Hepatocyte (in vitro differentiated cells): ENCODE results near the gene GPD1. TPM values are rescaled to one million over a fixed set of nuclear protein-coding genes. Genes with fewer than 3 reads are reported as not detected.
"Not testable (repeated sequence)": the region's sequence is repeated elsewhere in the genome, so short reads cannot be mapped to it uniquely, and the experiment has no call there.

Experiments used
- DNase-seq: peaks from one replicate; pipeline ENCODE4 v3.0.0-alpha.2; 2016; ENCODE audit warnings: low spot score
- H2AFZ ChIP-seq: fragments of 200-600 bp; sonication (generic); 2 replicates; pipeline ENCODE4 v1.6.0; 2016; ENCODE audit warnings: antibody characterized with exemption, mild to moderate bottlenecking
- H3K27ac ChIP-seq: fragments of 200-600 bp; sonication (generic); 2 replicates; pipeline ENCODE4 v1.5.1; 2016; ENCODE audit warnings: mild to moderate bottlenecking
- H3K27me3 ChIP-seq: fragments of 200-600 bp; sonication (generic); 2 replicates; pipeline ENCODE4 v1.6.1; 2016
- H3K36me3 ChIP-seq: fragments of 200-600 bp; sonication (generic); replicated peaks from 2 replicates; pipeline ENCODE4 v1.5.1; 2016; ENCODE audit warnings: low read depth; ENCODE audit not compliant: insufficient read depth
- H3K4me1 ChIP-seq: fragments of 200-600 bp; sonication (generic); 2 replicates; pipeline ENCODE4 v1.5.1; 2016; ENCODE audit warnings: mild to moderate bottlenecking, moderate library complexity; ENCODE audit not compliant: insufficient read depth
- H3K4me2 ChIP-seq: fragments of 200-600 bp; sonication (generic); 2 replicates; pipeline ENCODE4 v1.6.0; 2016
- H3K4me3 ChIP-seq: fragments of 200-600 bp; sonication (generic); 2 replicates; pipeline ENCODE4 v1.5.1; 2016; ENCODE audit warnings: mild to moderate bottlenecking
- H3K79me2 ChIP-seq: fragments of 200-600 bp; sonication (generic); 2 replicates; pipeline ENCODE4 v1.6.0; 2017; ENCODE audit warnings: mild to moderate bottlenecking
- H3K9me2 ChIP-seq: fragments of 200-600 bp; sonication (generic); replicated peaks from 2 replicates; pipeline ENCODE4 v1.6.0; 2017; ENCODE audit warnings: mild to moderate bottlenecking; ENCODE audit not compliant: insufficient read depth
- H3K9me3 ChIP-seq: fragments of 200-600 bp; sonication (generic); 2 replicates; pipeline ENCODE4 v1.5.1; 2016; ENCODE audit warnings: low read depth, mild to moderate bottlenecking
- H4K20me1 ChIP-seq: fragments of 200-600 bp; sonication (generic); 2 replicates; pipeline ENCODE4 v1.6.0; 2016; ENCODE audit warnings: mild to moderate bottlenecking; ENCODE audit not compliant: insufficient read depth, poor library complexity, severe bottlenecking
- EZH2 ChIP-seq: fragments of 200-600 bp; sonication (generic); IDR thresholded peaks from 2 replicates; pipeline ENCODE4 v1.6.1; 2016; ENCODE audit warnings: antibody characterized with exemption, mild to moderate bottlenecking, borderline replicate concordance
- EZH2phosphoT487 ChIP-seq: fragments of 200-600 bp; sonication (generic); IDR thresholded peaks from one replicate; pipeline ENCODE4 v1.6.1; 2018; ENCODE audit warnings: antibody characterized with exemption, mild to moderate bottlenecking, low read depth, moderate library complexity; ENCODE audit not compliant: unreplicated experiment, severe bottlenecking
- WGBS: methylation state at CpG from one replicate; pipeline ENCODE4 v1.1.6; 2016; ENCODE audit warnings: low lambda C conversion rate; ENCODE audit errors: missing lambda C conversion rate; 5-methylcytosine and 5-hydroxymethylcytosine counted together
- polyA plus RNA-seq: library from polyadenylated mRNA; unstranded; fragments of >200 nt; fragmentation: Nextera tagmentation; extraction: Ambion mirVana; gene quantifications from 2 replicates; pipeline ENCODE4 v1.2.1, GENCODE V29; 2016
- total RNA-seq: library from RNA; depleted of rRNA; stranded (reverse); fragments of >200 nt; gene quantifications from 2 replicates; pipeline ENCODE4 v1.2.3, GENCODE V29; 2014
- TF ChIP-seq, protein P1 (sequence below): fragments of 200-600 bp; sonication (generic); IDR thresholded peaks from 2 replicates; pipeline ENCODE4 v1.5.1; 2016; ENCODE audit warnings: antibody characterized with exemption, mild to moderate bottlenecking; ENCODE audit not compliant: poor library complexity

The GPD1 gene
- total and polyA plus RNA-seq, 2 experiments from 2014 or later, result 30.6 to 64.1 TPM

GRCh38 chr12:50082644-50083043, 21.2 kb upstream of the GPD1 start:
- peaks cover 19% of the 10 kb centered on the region for H3K4me1 ChIP-seq
- H3K4me2 ChIP-seq, result peak overlapping the region; percentile 51
- TF ChIP-seq EZH2phosphoT487, result no peak
- TF ChIP-seq, protein P1, sequence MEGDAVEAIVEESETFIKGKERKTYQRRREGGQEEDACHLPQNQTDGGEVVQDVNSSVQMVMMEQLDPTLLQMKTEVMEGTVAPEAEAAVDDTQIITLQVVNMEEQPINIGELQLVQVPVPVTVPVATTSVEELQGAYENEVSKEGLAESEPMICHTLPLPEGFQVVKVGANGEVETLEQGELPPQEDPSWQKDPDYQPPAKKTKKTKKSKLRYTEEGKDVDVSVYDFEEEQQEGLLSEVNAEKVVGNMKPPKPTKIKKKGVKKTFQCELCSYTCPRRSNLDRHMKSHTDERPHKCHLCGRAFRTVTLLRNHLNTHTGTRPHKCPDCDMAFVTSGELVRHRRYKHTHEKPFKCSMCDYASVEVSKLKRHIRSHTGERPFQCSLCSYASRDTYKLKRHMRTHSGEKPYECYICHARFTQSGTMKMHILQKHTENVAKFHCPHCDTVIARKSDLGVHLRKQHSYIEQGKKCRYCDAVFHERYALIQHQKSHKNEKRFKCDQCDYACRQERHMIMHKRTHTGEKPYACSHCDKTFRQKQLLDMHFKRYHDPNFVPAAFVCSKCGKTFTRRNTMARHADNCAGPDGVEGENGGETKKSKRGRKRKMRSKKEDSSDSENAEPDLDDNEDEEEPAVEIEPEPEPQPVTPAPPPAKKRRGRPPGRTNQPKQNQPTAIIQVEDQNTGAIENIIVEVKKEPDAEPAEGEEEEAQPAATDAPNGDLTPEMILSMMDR, result no peak
- TF ChIP-seq EZH2, result no peak
- H3K9me2 ChIP-seq, result no peaks in the 10 kb centered on the region
- H3K27me3 ChIP-seq, result no peaks in the 10 kb centered on the region
- H2AFZ ChIP-seq, result no peak overlapping the region
- H3K27ac ChIP-seq, result peak overlapping the region; percentile 96
- DNase-seq, result peak; percentile 84
- WGBS, result 60% methylated on average over 7 of the region's 7 CpGs
- no peaks in the 10 kb centered on the region for H3K9me3 ChIP-seq
- H3K36me3 ChIP-seq, result no peaks in the 10 kb centered on the region
- peaks cover 15% of the 10 kb centered on the region for H3K79me2 ChIP-seq
- H3K4me3 ChIP-seq, result no peak overlapping the region
- H4K20me1 ChIP-seq, result peaks cover 4% of the 10 kb centered on the region

DNA sequence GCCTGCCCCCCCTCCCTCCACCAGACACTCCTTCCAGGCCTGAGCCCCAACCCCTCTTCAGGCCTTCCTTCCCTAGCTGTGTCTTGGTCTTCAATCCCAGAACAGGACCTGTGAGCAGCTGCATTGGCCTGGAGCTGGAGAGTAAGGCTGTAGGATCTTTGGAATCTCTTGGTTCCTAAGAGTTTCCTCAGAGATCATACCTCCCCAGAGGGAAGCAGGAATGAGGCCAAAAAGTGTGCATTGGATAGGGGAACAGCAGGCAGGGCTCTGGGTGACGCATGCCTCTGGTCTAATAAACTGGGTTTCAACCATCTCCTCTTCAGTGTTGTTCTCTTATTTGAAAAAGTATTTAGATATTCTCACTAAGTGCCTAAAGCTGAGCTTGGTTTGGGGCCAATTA, 20.5 kb upstream of the GPD1 start:
- H3K4me3 ChIP-seq, result no peak overlapping the region
- DNase-seq, result no peak
- 100% methylated on average over 1 of the region's 1 CpG for WGBS

GRCh38 chr12:50084409-50084774, 19.4 kb upstream of the GPD1 start:
- H2AFZ ChIP-seq, result peak overlapping the region; percentile 52
- not testable (repeated sequence) for H3K36me3 ChIP-seq, H3K27me3 ChIP-seq, H3K9me2 ChIP-seq, H4K20me1 ChIP-seq, DNase-seq, H3K9me3 ChIP-seq
- peak overlapping the region; percentile 96 for H3K27ac ChIP-seq
- peak overlapping the region; percentile 76 for H3K4me2 ChIP-seq
- H3K4me3 ChIP-seq, result peak overlapping the region; percentile 57
- WGBS, result 66% methylated on average over 7 of the region's 7 CpGs
- H3K4me1 ChIP-seq, result peaks cover 19% of the 10 kb centered on the region
- H3K79me2 ChIP-seq, result peaks cover 15% of the 10 kb centered on the region

More for the DNA sequence above, 20.5 kb upstream of the GPD1 start:
- no peaks in the 10 kb centered on the region for H3K36me3 ChIP-seq
- no peak overlapping the region for H3K4me2 ChIP-seq
- no peaks in the 10 kb centered on the region for H3K27me3 ChIP-seq
- H3K79me2 ChIP-seq, result peaks cover 15% of the 10 kb centered on the region
- peaks cover 19% of the 10 kb centered on the region for H3K4me1 ChIP-seq
- peaks cover 7% of the 10 kb centered on the region for H4K20me1 ChIP-seq
- H3K9me2 ChIP-seq, result no peaks in the 10 kb centered on the region
- H3K27ac ChIP-seq, result peak overlapping the region; percentile 96
- H2AFZ ChIP-seq, result no peak overlapping the region
- no peak for TF ChIP-seq EZH2
- TF ChIP-seq, protein P1, result no peak
- no peak for TF ChIP-seq EZH2phosphoT487
- H3K9me3 ChIP-seq, result no peaks in the 10 kb centered on the region

- TF ChIP-seq, protein P1, result peak; percentile 79
- TF ChIP-seq EZH2phosphoT487, result no peak
- TF ChIP-seq EZH2, result no peak
- Histone ChIP-seq H3K36me3 (no peaks in the 10 kb centered on the region), H2AFZ (peak within 1 kb of the TSS; percentile 69), H4K20me1 (peaks cover 9% of the 10 kb centered on the region), H3K27me3 (no peaks in the 10 kb centered on the region), H3K4me1 (peaks cover 19% of the 10 kb centered on the region), H3K27ac (peak within 1 kb of the TSS; percentile 96), H3K4me2 (peak within 1 kb of the TSS; percentile 76), H3K9me3 (no peaks in the 10 kb centered on the region), H3K4me3 (peak within 1 kb of the TSS; percentile 78), H3K79me2 (peaks cover 15% of the 10 kb centered on the region), H3K9me2 (no peaks in the 10 kb centered on the region)
- peak; percentile 97 for DNase-seq
- WGBS, result 1% methylated on average over 46 of the region's 69 CpGs
Measured at GRCh38 chr12:50084775-50085614, 18.8 kb upstream of the GPD1 start, which contains the start of gene SMARCD1. TSS of gene SMARCD1 (plus strand) at chr12:50085342. CDS start at chr12:50085370, 28 bp downstream.
